Ovary (tissue), 9 donors: ENCODE results near the gene FBXO4. TPM values are rescaled to one million over a fixed set of nuclear protein-coding genes. Genes with fewer than 3 reads are reported as not detected.
"Not testable (repeated sequence)": the region's sequence is repeated elsewhere in the genome, so short reads cannot be mapped to it uniquely, and the experiment has no call there.

Experiments
- DNase-seq, 5 donors: peaks; one replicate each; pipeline ENCODE4 v3.0.0-alpha.2; 2019 to 2020
- H3K27ac ChIP-seq, 2 donors: fragments of 200-600 bp; one replicate each; pipeline versions ENCODE4 v1.5.1 to v1.8.0; 2019 to 2022
- H3K27me3 ChIP-seq: fragments of 200-600 bp; one replicate; pipeline ENCODE4 v1.8.0; 2022
- H3K36me3 ChIP-seq: fragments of 200-600 bp; sonication (generic); one replicate; pipeline ENCODE4 v1.5.1; 2019
- H3K4me1 ChIP-seq: one replicate; pipeline ENCODE4 v1.8.1; 2013; ENCODE audit warnings: mild to moderate bottlenecking, moderate library complexity; ENCODE audit not compliant: insufficient read depth
- H3K4me3 ChIP-seq: fragments of 200-600 bp; sonication (generic); one replicate; pipeline ENCODE4 v1.5.1; 2017
- H3K9me3 ChIP-seq, 2 donors: fragments of 200-600 bp in 1 of 2; sonication (generic) in 1 of 2; one replicate each; pipeline versions ENCODE4 v1.5.1 to v1.8.1; 2013 to 2019; ENCODE audit warnings: mild to moderate bottlenecking in 1 of 2, moderate library complexity in 1 of 2
- CTCF ChIP-seq, 3 donors: fragments of 450-650 bp in 2 of 3; fragments of 200-600 bp in 1 of 3; IDR thresholded peaks; one replicate each; pipeline versions ENCODE4 v1.5.1 to v1.8.0; 2016 to 2022; ENCODE audit warnings: antibody characterized with exemption in 3 of 3, mild to moderate bottlenecking in 1 of 3
- EP300 ChIP-seq: sonication (generic); formaldehyde crosslinking; IDR thresholded peaks from one replicate; pipeline ENCODE4 v1.6.1; 2017; ENCODE audit warnings: antibody characterized with exemption
- POLR2A ChIP-seq: fragments of 450-650 bp; IDR thresholded peaks from one replicate; pipeline ENCODE4 v1.6.1; 2017; ENCODE audit warnings: antibody characterized with exemption, mild to moderate bottlenecking, moderate library complexity
- WGBS, 3 donors: extraction: QIAGEN DNeasy Blood & Tissue Kit in 1 of 3; methylation state at CpG; one replicate each; pipeline versions ENCODE4 v1.1.5 to v1.1.7; 2013 to 2017; 5-methylcytosine and 5-hydroxymethylcytosine counted together
- intact Hi-C, 4 donors: fragments of 100-400 bp; cut with DNase I; formaldehyde crosslinking; loops; one replicate each; pipeline versions ENCODE4 v1.11.0 to v1.15.1; 2022 to 2023
- polyA plus RNA-seq, 2 donors: library from polyadenylated mRNA; stranded (reverse); fragments of 200-250 nt in 1 of 2; fragments of 350-450 nt in 1 of 2; fragmentation: Illumina TruSeq in 1 of 2; extraction: RNeasy Lipid Tissue Mini Kit (QIAGEN cat#74804) in 1 of 2; gene quantifications; one replicate each; pipeline ENCODE4 v1.2.3, GENCODE V29; 2013 to 2014
- total RNA-seq, 7 donors: library from RNA; depleted of rRNA in 2 of 7; stranded (reverse); fragments of >200 nt in 2 of 7; fragmentation: NEBNext Ultra II Directional in 3 of 7; extraction: Animal tissue kit (Norgen Biotek cat#: 25700) in 3 of 7; gene quantifications; one replicate each; pipeline versions ENCODE4 v1.1.0 to v1.2.4, GENCODE V29; 2016 to 2023
- donor health status: DM: no; HTN: no; CAD: no; lungs with moderate emphysema.
- donor health status: DM: no; HTN: no; CAD: no.
- donor health status: Bipolar disorder and iron deficiency.
- donor health status: DM: yes; HTN: yes; CAD: no.
- donor health status: DM: no; HTN: no; CAD: no.
- donor health status: DM: yes; HTN: yes; CAD: no.

Gene FBXO4
- total and polyA plus RNA-seq, 9 donors: 7.4 to 16.3 (median 8.7) TPM

DNA sequence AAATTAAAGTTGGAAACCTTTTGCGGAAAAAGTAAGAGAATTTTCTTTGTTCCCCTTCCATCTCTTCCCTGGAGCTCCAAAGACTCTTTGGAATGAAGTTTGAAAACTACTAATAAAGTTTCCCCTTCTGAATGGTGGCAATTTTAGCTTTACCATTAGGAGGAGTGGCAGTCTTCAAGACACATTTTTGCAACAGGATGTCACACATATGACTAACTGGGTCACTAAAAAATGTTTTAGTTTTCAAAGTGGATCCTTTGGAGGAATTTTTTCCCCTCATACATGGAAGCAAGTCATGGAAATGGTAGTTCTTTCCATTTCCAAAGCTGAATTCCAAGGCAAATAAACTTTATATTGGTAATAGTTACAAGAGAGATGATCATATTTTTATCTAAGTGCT is 15.6 kb downstream of the FBXO4 start:
- no peak for TF ChIP-seq POLR2A
- TF ChIP-seq CTCF (IDR thresholded peaks at IDR 0.05): no peak
- TF ChIP-seq EP300: no peak
- 93 to 100% (median 98%) methylated on average over 1 of the region's 1 CpG for WGBS, 3 donors
- no peaks in the 10 kb centered on the region for H3K36me3 ChIP-seq
- no peaks in the 10 kb centered on the region for H3K27me3 ChIP-seq
- H3K27ac ChIP-seq: no peak overlapping the region
- H3K4me3 ChIP-seq: no peak overlapping the region
- no peak for DNase-seq
- no peaks in the 10 kb centered on the region for H3K9me3 ChIP-seq
- H3K4me1 ChIP-seq: no peaks in the 10 kb centered on the region
- intact Hi-C loops: no loop called here

GRCh38 chr5:41945332-41945955 is 20.4 kb downstream of the FBXO4 start:
- H3K27me3 ChIP-seq, H3K27ac ChIP-seq, H3K4me1 ChIP-seq, intact Hi-C loops, H3K36me3 ChIP-seq, H3K9me3 ChIP-seq, DNase-seq, H3K4me3 ChIP-seq: not testable (repeated sequence)
- whole genome bisulfite sequencing, 3 donors: 63 to 66% (median 64%) methylated on average over 7 of the region's 7 CpGs

GRCh38 chr5:41951224-41951623 is 26.1 kb downstream of the FBXO4 start:
- no peak for TF ChIP-seq POLR2A
- TF ChIP-seq CTCF (IDR thresholded peaks at IDR 0.05): no peak
- no peak for TF ChIP-seq EP300
- intact Hi-C loops: no loop called here
- no peaks in the 10 kb centered on the region for H3K9me3 ChIP-seq
- no peaks in the 10 kb centered on the region for H3K4me1 ChIP-seq
- H3K27me3 ChIP-seq: no peaks in the 10 kb centered on the region
- H3K27ac ChIP-seq: no peak overlapping the region
- H3K4me3 ChIP-seq: no peak overlapping the region
- H3K36me3 ChIP-seq: no peaks in the 10 kb centered on the region
- no peak for DNase-seq
- WGBS, 3 donors: 77 to 94% (median 91%) methylated on average over 3 of the region's 3 CpGs

DNA sequence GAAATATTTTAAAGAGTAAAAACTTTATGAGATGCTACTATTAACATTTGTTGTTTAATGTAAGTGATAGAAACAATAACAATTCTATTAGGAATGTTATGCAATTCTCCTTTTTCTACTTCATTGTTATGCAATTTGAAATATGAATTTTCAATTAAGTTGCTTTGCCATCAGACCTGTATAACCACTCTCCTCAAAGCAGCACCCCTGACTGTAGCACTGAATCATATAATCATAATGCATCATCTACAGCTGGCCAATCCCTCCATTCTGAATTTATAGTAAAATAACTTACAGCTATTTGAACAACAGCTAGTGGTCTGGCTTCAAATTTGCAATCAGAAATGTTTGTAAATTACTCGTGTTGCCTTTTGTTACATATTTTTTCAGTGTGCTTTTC is 29.2 kb downstream of the FBXO4 start:
- DNase-seq: no peak
- intact Hi-C loops: no loop called here
- H3K27ac ChIP-seq: no peak overlapping the region
- H3K36me3 ChIP-seq: no peaks in the 10 kb centered on the region
- no peaks in the 10 kb centered on the region for H3K9me3 ChIP-seq
- H3K4me1 ChIP-seq: no peaks in the 10 kb centered on the region
- no peak for TF ChIP-seq POLR2A
- TF ChIP-seq EP300: no peak
- TF ChIP-seq CTCF (IDR thresholded peaks at IDR 0.05): no peak
- no peak overlapping the region for H3K4me3 ChIP-seq
- no peaks in the 10 kb centered on the region for H3K27me3 ChIP-seq
- 65 to 87% (median 82%) methylated on average over 1 of the region's 1 CpG for WGBS, 3 donors

DNA sequence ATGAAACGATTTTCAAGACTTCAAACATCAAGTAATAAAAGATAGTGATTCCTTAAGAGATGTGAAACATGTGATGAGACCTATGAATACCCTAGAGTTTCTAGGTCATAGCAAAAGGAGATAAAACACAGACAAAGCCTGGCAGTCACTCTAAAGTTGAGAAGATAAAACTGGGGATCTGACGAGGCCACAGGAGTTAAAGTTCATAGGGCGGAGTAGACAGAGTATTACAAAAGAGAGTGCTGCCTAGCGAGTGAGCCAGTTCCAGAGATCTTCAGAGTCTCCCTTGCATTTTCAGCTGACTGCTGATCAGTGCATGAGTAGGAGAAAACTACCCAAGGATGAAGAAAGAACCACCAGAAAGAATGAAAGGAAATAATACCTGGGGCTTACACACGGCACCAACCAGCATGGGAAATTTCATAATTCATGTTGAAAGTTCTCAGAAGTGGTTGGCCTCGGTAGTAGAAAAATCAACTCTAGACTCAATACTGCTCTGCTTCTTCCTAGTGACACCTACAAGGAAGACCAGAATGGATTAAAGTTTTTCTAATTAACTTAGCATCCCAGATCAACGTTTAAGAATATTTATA is 30.4 kb downstream of the FBXO4 start:
- DNase-seq: no peak
- no peaks in the 10 kb centered on the region for H3K27me3 ChIP-seq
- no peak overlapping the region for H3K4me3 ChIP-seq
- TF ChIP-seq CTCF (IDR thresholded peaks at IDR 0.05) (no peak), EP300 (no peak)
- 75 to 83% (median 79%) methylated on average over 7 of the region's 7 CpGs for WGBS, 3 donors
- no peaks in the 10 kb centered on the region for H3K9me3 ChIP-seq
- H3K4me1 ChIP-seq: no peaks in the 10 kb centered on the region
- no peak overlapping the region for H3K27ac ChIP-seq
- intact Hi-C loops: no loop called here
- H3K36me3 ChIP-seq: no peaks in the 10 kb centered on the region
